Chondrocyte (in vitro differentiated cells): Measurements from ENCODE around the gene CPNE7. TPM values are rescaled to one million over a fixed set of nuclear protein-coding genes. Genes with fewer than 3 reads are reported as not detected.

Source experiments
- DNase-seq: peaks from one replicate; pipeline ENCODE4 v3.0.0; 2021; ENCODE audit warnings: mixed read lengths, low spot score
- H3K27ac Mint-ChIP-seq: one replicate; pipeline ENCODE4 v1.8.0; 2021; ENCODE audit warnings: mild to moderate bottlenecking, moderate library complexity, mixed read lengths; ENCODE audit not compliant: unreplicated experiment
- H3K27me3 Mint-ChIP-seq: 2 replicates; pipeline ENCODE4 v1.8.0; 2021; ENCODE audit warnings: low read depth, mixed read lengths
- H3K36me3 Mint-ChIP-seq: 2 replicates; pipeline ENCODE4 v1.8.0; 2021; ENCODE audit warnings: low read depth, mixed read lengths
- H3K4me1 Mint-ChIP-seq: 2 replicates; pipeline ENCODE4 v1.8.0; 2021; ENCODE audit warnings: low read depth, mild to moderate bottlenecking, mixed read lengths
- H3K4me3 Mint-ChIP-seq: one replicate; pipeline ENCODE4 v1.8.0; 2021; ENCODE audit warnings: mild to moderate bottlenecking, moderate library complexity, mixed read lengths; ENCODE audit not compliant: unreplicated experiment
- H3K9me3 Mint-ChIP-seq: 2 replicates; pipeline ENCODE4 v1.8.0; 2021; ENCODE audit warnings: low read depth, mixed read lengths
- CTCF ChIP-seq: fragments of 200-600 bp; sonication (generic); IDR thresholded peaks from 2 replicates; pipeline ENCODE4 v1.5.0; 2021; ENCODE audit warnings: antibody characterized with exemption, mild to moderate bottlenecking, moderate library complexity
- total RNA-seq: library from RNA; stranded (reverse); gene quantifications from 3 replicates; pipeline ENCODE4 v1.2.1, GENCODE V29; 2021

Gene CPNE7
- total RNA-seq, 1 donor from 2014 or later = 15.5 TPM

GRCh38 chr16:89563639-89564392 is 11.7 kb upstream of the CPNE7 start:
- Mint-ChIP-seq H3K36me3 (peaks cover 32% of the 10 kb centered on the region), H3K9me3 (no peaks in the 10 kb centered on the region), H3K4me3 (no peak overlapping the region), H3K4me1 (peaks cover 61% of the 10 kb centered on the region), H3K27ac (no peak overlapping the region), H3K27me3 (no peaks in the 10 kb centered on the region)
- no peak for DNase-seq
- TF ChIP-seq CTCF = no peak

GRCh38 chr16:89564476-89565255 is 10.9 kb upstream of the CPNE7 start:
- TF ChIP-seq CTCF = no peak
- Mint-ChIP-seq H3K4me3 (no peak overlapping the region), H3K36me3 (peaks cover 32% of the 10 kb centered on the region), H3K4me1 (peaks cover 54% of the 10 kb centered on the region), H3K27me3 (no peaks in the 10 kb centered on the region), H3K27ac (peak overlapping the region; percentile 83), H3K9me3 (no peaks in the 10 kb centered on the region)
- no peak for DNase-seq

- TF ChIP-seq CTCF = no peak
- H3K4me3 Mint-ChIP-seq = peak overlapping the region; percentile 46
- peaks cover 32% of the 10 kb centered on the region for H3K36me3 Mint-ChIP-seq
- H3K9me3 Mint-ChIP-seq = no peaks in the 10 kb centered on the region
- DNase-seq = no peak
- H3K4me1 Mint-ChIP-seq = peaks cover 51% of the 10 kb centered on the region
- peak overlapping the region; percentile 83 for H3K27ac Mint-ChIP-seq
- no peaks in the 10 kb centered on the region for H3K27me3 Mint-ChIP-seq
Observed at GRCh38 chr16:89565256-89565505, 10.4 kb upstream of the CPNE7 start.

- Mint-ChIP-seq H3K9me3 (no peaks in the 10 kb centered on the region), H3K36me3 (peaks cover 32% of the 10 kb centered on the region), H3K27ac (peak overlapping the region; percentile 83), H3K27me3 (no peaks in the 10 kb centered on the region), H3K4me1 (peaks cover 51% of the 10 kb centered on the region), H3K4me3 (peak overlapping the region; percentile 46)
- peak; percentile 83 for TF ChIP-seq CTCF
- no peak for DNase-seq
Observed at GRCh38 chr16:89565506-89566372, 9.8 kb upstream of the CPNE7 start.
